Transverse colon (tissue), 3 donors: ENCODE measurements around the gene XKR8.

Experiments used
- EP300 ChIP-seq: sonication (generic); formaldehyde crosslinking; IDR thresholded peaks from one replicate; pipeline ENCODE4 v1.6.1; 2017; ENCODE audit warnings: antibody characterized with exemption, low read depth
- POLR2A ChIP-seq: fragments of 450-650 bp; IDR thresholded peaks from one replicate; pipeline ENCODE4 v1.6.1; 2016; ENCODE audit warnings: antibody characterized with exemption, mild to moderate bottlenecking, moderate library complexity
- TF ChIP-seq, protein P1 (sequence below), 5 experiments: fragments of 200-600 bp in 3 of 5; fragments of 450-650 bp in 2 of 5; sonication (generic) in 3 of 5; IDR thresholded peaks; 1 replicate in 2 of 5; 2 replicates in 3 of 5; pipeline ENCODE4 v1.5.1; 2016 to 2017; ENCODE audit warnings: antibody characterized with exemption in 5 of 5, inconsistent platforms in 3 of 5, mild to moderate bottlenecking in 2 of 5, moderate library complexity in 1 of 5

- TF ChIP-seq, protein P1, sequence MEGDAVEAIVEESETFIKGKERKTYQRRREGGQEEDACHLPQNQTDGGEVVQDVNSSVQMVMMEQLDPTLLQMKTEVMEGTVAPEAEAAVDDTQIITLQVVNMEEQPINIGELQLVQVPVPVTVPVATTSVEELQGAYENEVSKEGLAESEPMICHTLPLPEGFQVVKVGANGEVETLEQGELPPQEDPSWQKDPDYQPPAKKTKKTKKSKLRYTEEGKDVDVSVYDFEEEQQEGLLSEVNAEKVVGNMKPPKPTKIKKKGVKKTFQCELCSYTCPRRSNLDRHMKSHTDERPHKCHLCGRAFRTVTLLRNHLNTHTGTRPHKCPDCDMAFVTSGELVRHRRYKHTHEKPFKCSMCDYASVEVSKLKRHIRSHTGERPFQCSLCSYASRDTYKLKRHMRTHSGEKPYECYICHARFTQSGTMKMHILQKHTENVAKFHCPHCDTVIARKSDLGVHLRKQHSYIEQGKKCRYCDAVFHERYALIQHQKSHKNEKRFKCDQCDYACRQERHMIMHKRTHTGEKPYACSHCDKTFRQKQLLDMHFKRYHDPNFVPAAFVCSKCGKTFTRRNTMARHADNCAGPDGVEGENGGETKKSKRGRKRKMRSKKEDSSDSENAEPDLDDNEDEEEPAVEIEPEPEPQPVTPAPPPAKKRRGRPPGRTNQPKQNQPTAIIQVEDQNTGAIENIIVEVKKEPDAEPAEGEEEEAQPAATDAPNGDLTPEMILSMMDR (IDR thresholded peaks at IDR 0.05), result no peak
- no peak for TF ChIP-seq POLR2A
- no peak for TF ChIP-seq EP300
Measured at GRCh38 chr1:27999055-27999454, 39.3 kb downstream of the XKR8 start.
